Measurements from ENCODE around the gene NTNG1.

DNA sequence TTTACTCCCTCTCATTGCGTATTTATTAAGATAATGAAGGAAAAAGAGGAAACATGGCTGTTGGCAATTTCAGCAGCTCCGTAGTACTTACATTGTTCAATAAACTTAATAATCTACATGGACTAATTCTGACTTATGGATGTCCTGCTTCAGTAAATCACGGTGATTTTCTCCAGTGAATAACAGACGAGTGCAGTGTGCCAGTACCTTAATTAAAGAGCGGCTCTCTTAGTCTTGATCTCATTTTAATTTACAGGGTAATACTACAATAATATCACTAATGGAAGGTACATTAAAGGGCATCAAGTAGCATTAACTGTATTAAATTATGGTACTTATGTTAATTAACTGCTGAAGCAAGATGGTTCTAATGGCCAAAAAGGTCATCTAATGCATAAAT lies 187.2 kb downstream of the NTNG1 start:
- no peak for TF ChIP-seq ATM (IDR thresholded peaks at IDR 0.05; ENCODE audit: borderline replicate concordance)
- no peak for TF ChIP-seq NONO (IDR thresholded peaks at IDR 0.05)
- TF ChIP-seq NONO (CRISPR knock-in tag; conservative IDR thresholded peaks at IDR 0.05) = no peak
- TF ChIP-seq, protein P1, sequence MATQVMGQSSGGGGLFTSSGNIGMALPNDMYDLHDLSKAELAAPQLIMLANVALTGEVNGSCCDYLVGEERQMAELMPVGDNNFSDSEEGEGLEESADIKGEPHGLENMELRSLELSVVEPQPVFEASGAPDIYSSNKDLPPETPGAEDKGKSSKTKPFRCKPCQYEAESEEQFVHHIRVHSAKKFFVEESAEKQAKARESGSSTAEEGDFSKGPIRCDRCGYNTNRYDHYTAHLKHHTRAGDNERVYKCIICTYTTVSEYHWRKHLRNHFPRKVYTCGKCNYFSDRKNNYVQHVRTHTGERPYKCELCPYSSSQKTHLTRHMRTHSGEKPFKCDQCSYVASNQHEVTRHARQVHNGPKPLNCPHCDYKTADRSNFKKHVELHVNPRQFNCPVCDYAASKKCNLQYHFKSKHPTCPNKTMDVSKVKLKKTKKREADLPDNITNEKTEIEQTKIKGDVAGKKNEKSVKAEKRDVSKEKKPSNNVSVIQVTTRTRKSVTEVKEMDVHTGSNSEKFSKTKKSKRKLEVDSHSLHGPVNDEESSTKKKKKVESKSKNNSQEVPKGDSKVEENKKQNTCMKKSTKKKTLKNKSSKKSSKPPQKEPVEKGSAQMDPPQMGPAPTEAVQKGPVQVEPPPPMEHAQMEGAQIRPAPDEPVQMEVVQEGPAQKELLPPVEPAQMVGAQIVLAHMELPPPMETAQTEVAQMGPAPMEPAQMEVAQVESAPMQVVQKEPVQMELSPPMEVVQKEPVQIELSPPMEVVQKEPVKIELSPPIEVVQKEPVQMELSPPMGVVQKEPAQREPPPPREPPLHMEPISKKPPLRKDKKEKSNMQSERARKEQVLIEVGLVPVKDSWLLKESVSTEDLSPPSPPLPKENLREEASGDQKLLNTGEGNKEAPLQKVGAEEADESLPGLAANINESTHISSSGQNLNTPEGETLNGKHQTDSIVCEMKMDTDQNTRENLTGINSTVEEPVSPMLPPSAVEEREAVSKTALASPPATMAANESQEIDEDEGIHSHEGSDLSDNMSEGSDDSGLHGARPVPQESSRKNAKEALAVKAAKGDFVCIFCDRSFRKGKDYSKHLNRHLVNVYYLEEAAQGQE (IDR thresholded peaks at IDR 0.05; ENCODE audit: borderline replicate concordance in 1 of 2, low read depth in 1 of 2, low read length in 2 of 2) = no peak
- TF ChIP-seq PRMT3 (CRISPR knock-in tag; IDR thresholded peaks at IDR 0.05; ENCODE audit: borderline replicate concordance, low read depth) = no peak
- TF ChIP-seq EZH2 (conservative IDR thresholded peaks at IDR 0.05; ENCODE audit: low read depth, low read length) = no peak
